ENCODE data around the gene FGFR3.

FGFR3 gene

DNA sequence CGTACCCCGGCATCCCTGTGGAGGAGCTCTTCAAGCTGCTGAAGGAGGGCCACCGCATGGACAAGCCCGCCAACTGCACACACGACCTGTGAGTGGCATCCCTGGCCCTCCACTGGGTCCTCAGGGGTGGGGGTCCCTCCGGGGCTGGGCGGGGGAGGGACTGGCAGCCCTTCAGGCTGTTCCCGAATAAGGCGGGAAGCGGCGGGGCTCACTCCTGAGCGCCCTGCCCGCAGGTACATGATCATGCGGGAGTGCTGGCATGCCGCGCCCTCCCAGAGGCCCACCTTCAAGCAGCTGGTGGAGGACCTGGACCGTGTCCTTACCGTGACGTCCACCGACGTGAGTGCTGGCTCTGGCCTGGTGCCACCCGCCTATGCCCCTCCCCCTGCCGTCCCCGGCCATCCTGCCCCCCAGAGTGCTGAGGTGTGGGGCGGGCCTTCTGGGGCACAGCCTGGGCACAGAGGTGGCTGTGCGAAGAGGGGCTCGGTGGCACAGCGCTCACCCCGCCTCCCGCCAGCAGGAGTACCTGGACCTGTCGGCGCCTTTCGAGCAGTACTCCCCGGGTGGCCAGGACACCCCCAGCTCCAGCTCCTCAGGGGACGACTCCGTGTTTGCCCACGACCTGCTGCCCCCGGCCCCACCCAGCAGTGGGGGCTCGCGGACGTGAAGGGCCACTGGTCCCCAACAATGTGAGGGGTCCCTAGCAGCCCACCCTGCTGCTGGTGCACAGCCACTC, 13.7 kb downstream of the FGFR3 start:
- DNase-seq (ENCODE audit: low read depth), result no peak
- TF ChIP-seq CTCF (conservative IDR thresholded peaks at IDR 0.05; ENCODE audit: low read depth, low read length), result no peak
- H3K4me3 ChIP-seq (ENCODE audit: low read depth, low read length), result no peak overlapping the region

GRCh38 chr4:1807332-1807777, 14.3 kb downstream of the FGFR3 start:
- H3K4me3 ChIP-seq (ENCODE audit: low read depth, low read length), result no peak overlapping the region
- no peak for TF ChIP-seq CTCF (conservative IDR thresholded peaks at IDR 0.05; ENCODE audit: low read depth, low read length)
- DNase-seq (ENCODE audit: low read depth), result no peak

- no peak for DNase-seq (ENCODE audit: low read depth)
- H3K4me3 ChIP-seq (ENCODE audit: low read depth, low read length), result no peak overlapping the region
- TF ChIP-seq CTCF (conservative IDR thresholded peaks at IDR 0.05; ENCODE audit: low read depth, low read length), result no peak
Observed at GRCh38 chr4:1808396-1808795, 15.3 kb downstream of the FGFR3 start.

DNA sequence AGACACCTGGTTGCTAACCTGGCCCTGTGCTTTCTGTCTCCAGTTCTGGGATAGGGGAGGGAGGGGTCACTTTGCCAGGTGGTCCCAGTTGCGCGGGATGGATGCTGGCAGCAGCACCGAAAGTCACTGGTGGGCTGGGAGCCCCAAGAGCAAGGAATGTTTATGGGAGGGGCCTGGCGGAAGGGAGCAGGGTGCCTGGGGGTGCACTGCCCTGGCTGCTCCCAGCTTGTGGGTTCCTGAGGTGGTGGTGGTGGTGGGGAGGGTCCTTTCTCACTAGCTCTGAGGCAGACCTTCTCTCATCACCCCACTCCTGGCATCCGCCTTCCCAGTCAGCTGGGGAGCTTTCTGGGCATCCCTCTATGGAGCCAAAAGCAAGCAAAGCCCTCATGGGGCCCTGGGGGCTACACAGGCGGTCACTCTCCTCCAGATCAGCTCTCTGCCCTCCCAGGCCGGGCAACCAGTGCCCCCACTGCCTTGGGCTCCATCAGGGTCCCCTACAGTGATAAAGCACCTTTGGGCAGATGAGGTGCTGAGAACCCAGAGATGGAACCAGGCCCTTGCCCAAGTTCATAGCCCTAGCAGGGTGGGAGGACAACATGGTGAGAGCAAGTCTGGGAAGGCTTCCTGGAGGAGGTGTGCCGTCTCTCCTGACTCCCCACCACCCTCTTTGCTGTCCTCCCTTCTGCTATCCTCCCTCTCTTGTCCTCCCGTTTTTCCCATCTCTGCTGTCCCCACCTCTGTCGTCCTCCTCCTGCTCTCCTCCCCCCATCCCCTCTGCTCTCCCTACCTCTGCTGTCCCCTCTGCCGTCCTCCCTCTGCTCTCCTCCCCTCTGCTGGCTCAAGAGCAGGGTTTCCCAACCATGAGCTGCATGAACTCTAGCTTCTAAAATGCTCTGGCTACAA, 16.0 kb downstream of the FGFR3 start:
- DNase-seq (ENCODE audit: low read depth), result no peak
- no peak for TF ChIP-seq CTCF (conservative IDR thresholded peaks at IDR 0.05; ENCODE audit: low read depth, low read length)
- H3K4me3 ChIP-seq (ENCODE audit: low read depth, low read length), result no peak overlapping the region

DNA sequence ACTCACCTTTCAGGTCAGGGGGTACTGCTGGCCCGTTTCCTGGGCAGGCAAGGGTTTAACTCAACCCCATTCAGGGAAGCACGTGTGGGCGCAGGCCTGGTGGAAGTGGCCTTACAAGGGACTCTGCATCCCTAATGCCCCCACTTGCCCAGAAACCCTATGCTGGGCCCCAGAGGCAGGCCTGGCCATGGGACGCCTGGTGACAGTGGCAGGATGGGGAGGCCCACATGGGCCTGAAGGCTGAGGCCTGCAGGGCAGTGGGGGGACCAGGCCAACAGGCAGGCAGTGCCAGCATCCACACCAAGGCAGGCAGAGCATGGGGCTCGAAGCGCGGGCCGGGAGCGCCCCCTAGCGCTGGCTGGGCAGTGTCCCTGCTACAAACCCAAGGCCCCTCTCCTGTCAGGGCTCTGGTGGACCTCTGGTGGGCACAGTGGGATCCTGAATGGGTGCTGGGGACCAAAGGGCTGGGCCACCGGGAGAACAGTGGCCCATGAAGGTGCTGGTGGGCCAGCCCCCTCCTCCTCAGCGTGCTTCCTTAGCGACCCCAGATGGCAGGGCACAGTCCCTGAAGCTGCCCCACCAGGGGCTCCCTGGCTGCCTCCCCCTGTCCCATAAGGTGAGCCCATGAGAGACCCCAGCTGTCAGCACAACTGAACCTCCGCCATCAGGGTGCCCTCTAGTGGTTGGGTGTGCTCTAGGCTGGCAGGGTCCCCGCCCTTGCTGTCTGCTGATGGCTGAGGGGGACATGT, 16.8 kb downstream of the FGFR3 start:
- peak; percentile 81 for TF ChIP-seq CTCF (conservative IDR thresholded peaks at IDR 0.05; ENCODE audit: low read depth, low read length)
- peak; percentile 63 for DNase-seq (ENCODE audit: low read depth)
- no peak overlapping the region for H3K4me3 ChIP-seq (ENCODE audit: low read depth, low read length)

- DNase-seq (ENCODE audit: low read depth), result no peak
- TF ChIP-seq CTCF (conservative IDR thresholded peaks at IDR 0.05; ENCODE audit: low read depth, low read length), result no peak
- H3K4me3 ChIP-seq (ENCODE audit: low read depth, low read length), result no peak overlapping the region
Observed at GRCh38 chr4:1810765-1811164, 17.7 kb downstream of the FGFR3 start.

Measured in choroid plexus epithelial cell (primary cell).